Activated T-cell treated with anti-CD3 and anti-CD28 coated beads, Interleukin-2, amount 50 U/mL, for 72 hours (primary cell): ENCODE measurements around the gene MPPE1. TPM values are rescaled to one million over a fixed set of nuclear protein-coding genes. Genes with fewer than 3 reads are reported as not detected.

ENCODE experiments used
- ATAC-seq, 2 donors: fragments of 150-1000 bp; cut with Tn5 transposase; replicated peaks in 1 of 2; 2 replicates each; pipeline ENCODE4 v1.10.0; 2021; ENCODE audit warnings: moderate library complexity in 2 of 2, mild to moderate bottlenecking in 1 of 2
- DNase-seq, 2 donors: peaks; one replicate each; pipeline ENCODE4 v3.0.0; 2021 to 2022; ENCODE audit warnings: mixed read lengths in 1 of 2
- H3K27ac Mint-ChIP-seq: one replicate; pipeline ENCODE4 v1.8.0; 2022; ENCODE audit warnings: mild to moderate bottlenecking, moderate library complexity, mixed read lengths
- H3K27me3 Mint-ChIP-seq: one replicate; pipeline ENCODE4 v1.8.0; 2022; ENCODE audit warnings: low read depth, mixed read lengths
- H3K36me3 Mint-ChIP-seq, 2 donors: one replicate each; pipeline ENCODE4 v1.8.0; 2022; ENCODE audit warnings: mixed read lengths in 2 of 2, mild to moderate bottlenecking in 1 of 2; ENCODE audit not compliant: insufficient read depth in 2 of 2
- H3K4me1 Mint-ChIP-seq: one replicate; pipeline ENCODE4 v1.8.0; 2022; ENCODE audit warnings: low read depth, mixed read lengths
- H3K4me3 Mint-ChIP-seq, 2 donors: one replicate each; pipeline ENCODE4 v1.8.0; 2022; ENCODE audit warnings: mild to moderate bottlenecking in 2 of 2, mixed read lengths in 2 of 2, moderate library complexity in 2 of 2
- H3K9me3 Mint-ChIP-seq, 2 donors: one replicate each; pipeline ENCODE4 v1.8.0; 2022; ENCODE audit warnings: mixed read lengths in 2 of 2
- total RNA-seq, 2 donors: library from RNA; stranded (reverse); gene quantifications; one replicate each; pipeline ENCODE4 v1.2.3, GENCODE V29; 2022

Gene MPPE1
- total RNA-seq, 2 donors from 2014 or later, result 43.5 to 61.2 TPM

GRCh38 chr18:11871501-11871900 lies 36.6 kb downstream of the MPPE1 start:
- Mint-ChIP-seq H3K27ac (no peak overlapping the region), H3K27me3 (peaks cover 8% of the 10 kb centered on the region), H3K4me3 (no peak overlapping the region), H3K36me3 (peaks cover 0 to 2% of the 10 kb centered on the region in 2 donors), H3K9me3 (peaks cover 0 to 2% of the 10 kb centered on the region in 2 donors), H3K4me1 (no peaks in the 10 kb centered on the region)
- no peak for ATAC-seq
- no peak for DNase-seq

GRCh38 chr18:11868230-11868629 lies 39.9 kb downstream of the MPPE1 start:
- Mint-ChIP-seq H3K27me3 (peaks cover 23% of the 10 kb centered on the region), H3K4me1 (no peaks in the 10 kb centered on the region), H3K4me3 (no peak overlapping the region), H3K36me3 (no peaks in the 10 kb centered on the region), H3K9me3 (no peaks in the 10 kb centered on the region), H3K27ac (no peak overlapping the region)
- no peak for ATAC-seq
- no peak for DNase-seq

- no peak for ATAC-seq
- Mint-ChIP-seq H3K27me3 (peaks cover 23% of the 10 kb centered on the region), H3K36me3 (no peaks in the 10 kb centered on the region), H3K9me3 (no peaks in the 10 kb centered on the region), H3K4me1 (no peaks in the 10 kb centered on the region), H3K27ac (no peak overlapping the region), H3K4me3 (no peak overlapping the region)
- DNase-seq, result no peak
Measured at GRCh38 chr18:11866764-11867163, 41.4 kb downstream of the MPPE1 start.

GRCh38 chr18:11866329-11866728 lies 41.8 kb downstream of the MPPE1 start:
- ATAC-seq (no peak), DNase-seq (no peak)
- no peaks in the 10 kb centered on the region for H3K4me1 Mint-ChIP-seq
- no peak overlapping the region for H3K27ac Mint-ChIP-seq
- H3K27me3 Mint-ChIP-seq, result peaks cover 22% of the 10 kb centered on the region
- H3K4me3 Mint-ChIP-seq, result no peak overlapping the region
- H3K36me3 Mint-ChIP-seq, result no peaks in the 10 kb centered on the region
- H3K9me3 Mint-ChIP-seq, result no peaks in the 10 kb centered on the region

GRCh38 chr18:11865071-11865470 lies 43.0 kb downstream of the MPPE1 start:
- H3K4me3 Mint-ChIP-seq, result no peak overlapping the region
- peaks cover 19% of the 10 kb centered on the region for H3K27me3 Mint-ChIP-seq
- no peaks in the 10 kb centered on the region for H3K9me3 Mint-ChIP-seq
- no peaks in the 10 kb centered on the region for H3K36me3 Mint-ChIP-seq
- no peak overlapping the region for H3K27ac Mint-ChIP-seq
- H3K4me1 Mint-ChIP-seq, result peaks cover 4% of the 10 kb centered on the region
- no peak for ATAC-seq
- DNase-seq, result no peak

GRCh38 chr18:11864471-11864870 lies 43.6 kb downstream of the MPPE1 start:
- Mint-ChIP-seq H3K36me3 (no peaks in the 10 kb centered on the region), H3K4me3 (no peak overlapping the region), H3K27ac (no peak overlapping the region), H3K4me1 (peaks cover 10% of the 10 kb centered on the region), H3K27me3 (peaks cover 19% of the 10 kb centered on the region), H3K9me3 (no peaks in the 10 kb centered on the region)
- no peak for DNase-seq
- ATAC-seq, result no peak

GRCh38 chr18:11862468-11863137 lies 45.5 kb downstream of the MPPE1 start:
- no peaks in the 10 kb centered on the region for H3K36me3 Mint-ChIP-seq
- peaks cover 19% of the 10 kb centered on the region for H3K27me3 Mint-ChIP-seq
- ATAC-seq (no peak), DNase-seq (no peak)
- H3K9me3 Mint-ChIP-seq, result no peaks in the 10 kb centered on the region
- peaks cover 14% of the 10 kb centered on the region for H3K4me1 Mint-ChIP-seq
- H3K4me3 Mint-ChIP-seq, result no peak overlapping the region
- no peak overlapping the region for H3K27ac Mint-ChIP-seq

- DNase-seq (no peak), ATAC-seq (no peak)
- Mint-ChIP-seq H3K4me1 (peaks cover 21% of the 10 kb centered on the region), H3K27ac (no peak overlapping the region), H3K9me3 (no peaks in the 10 kb centered on the region), H3K27me3 (peaks cover 18% of the 10 kb centered on the region), H3K4me3 (no peak overlapping the region), H3K36me3 (no peaks in the 10 kb centered on the region)
Measured at GRCh38 chr18:11861583-11862288, 46.4 kb downstream of the MPPE1 start.

GRCh38 chr18:11860594-11861450 lies 47.3 kb downstream of the MPPE1 start:
- DNase-seq, result no peak
- Mint-ChIP-seq H3K4me1 (peaks cover 21% of the 10 kb centered on the region), H3K36me3 (no peaks in the 10 kb centered on the region), H3K9me3 (no peaks in the 10 kb centered on the region), H3K4me3 (no peak overlapping the region), H3K27ac (no peak overlapping the region), H3K27me3 (peaks cover 9% of the 10 kb centered on the region)
- no peak for ATAC-seq

- peaks cover 21% of the 10 kb centered on the region for H3K4me1 Mint-ChIP-seq
- no peaks in the 10 kb centered on the region for H3K9me3 Mint-ChIP-seq
- H3K27ac Mint-ChIP-seq, result no peak overlapping the region
- H3K27me3 Mint-ChIP-seq, result peaks cover 3% of the 10 kb centered on the region
- DNase-seq, result no peak
- H3K36me3 Mint-ChIP-seq, result no peaks in the 10 kb centered on the region
- peak; percentile 44 to 54 for ATAC-seq
- H3K4me3 Mint-ChIP-seq, result no peak overlapping the region
Measured at GRCh38 chr18:11859903-11860407, 48.2 kb downstream of the MPPE1 start.

- ATAC-seq, result no peak
- no peak overlapping the region for H3K4me3 Mint-ChIP-seq
- H3K9me3 Mint-ChIP-seq, result no peaks in the 10 kb centered on the region
- DNase-seq, result no peak
- H3K27me3 Mint-ChIP-seq, result no peaks in the 10 kb centered on the region
- peaks cover 22% of the 10 kb centered on the region for H3K4me1 Mint-ChIP-seq
- H3K27ac Mint-ChIP-seq, result no peak overlapping the region
- H3K36me3 Mint-ChIP-seq, result no peaks in the 10 kb centered on the region
Measured at GRCh38 chr18:11859282-11859830, 48.8 kb downstream of the MPPE1 start.

GRCh38 chr18:11857177-11857887 lies 50.8 kb downstream of the MPPE1 start:
- H3K36me3 Mint-ChIP-seq, result no peaks in the 10 kb centered on the region
- H3K4me1 Mint-ChIP-seq, result peaks cover 41% of the 10 kb centered on the region
- H3K27ac Mint-ChIP-seq, result no peak overlapping the region
- H3K4me3 Mint-ChIP-seq, result no peak overlapping the region
- no peaks in the 10 kb centered on the region for H3K27me3 Mint-ChIP-seq
- DNase-seq, result no peak
- no peak for ATAC-seq
- H3K9me3 Mint-ChIP-seq, result no peaks in the 10 kb centered on the region
